Stomach (tissue), 9 donors: Measurements from ENCODE around the gene CSTF2T. TPM values are rescaled to one million over a fixed set of nuclear protein-coding genes. Genes with fewer than 3 reads are reported as not detected.

Source experiments
- DNase-seq, 2 donors: peaks; one replicate each; pipeline versions ENCODE4 v3.0.0 to v3.0.0-alpha.2; 2013 to 2019
- H3K27ac ChIP-seq, 5 donors: fragments of 200-600 bp in 4 of 5; sonication (generic) in 4 of 5; one replicate each; pipeline ENCODE4 v1.5.1; 2013 to 2019; ENCODE audit warnings: mild to moderate bottlenecking in 1 of 5, moderate library complexity in 1 of 5
- H3K27me3 ChIP-seq, 3 donors: fragments of 200-600 bp; sonication (generic); one replicate each; pipeline ENCODE4 v1.5.1; 2017 to 2019; ENCODE audit warnings: mixed run types in 1 of 3
- H3K36me3 ChIP-seq, 4 donors: fragments of 200-600 bp; sonication (generic); 1 replicate in 3 of 4; 2 replicates in 1 of 4; pipeline ENCODE4 v1.5.1; 2016 to 2019
- H3K4me1 ChIP-seq, 4 donors: fragments of 200-600 bp; sonication (generic); one replicate each; pipeline ENCODE4 v1.5.1; 2016 to 2019
- H3K4me3 ChIP-seq, 4 donors: fragments of 200-600 bp; sonication (generic) in 3 of 4; one replicate each; pipeline ENCODE4 v1.5.1; 2016 to 2019; ENCODE audit warnings: mild to moderate bottlenecking in 1 of 4
- H3K9me3 ChIP-seq, 4 donors: fragments of 200-600 bp; sonication (generic); one replicate each; pipeline ENCODE4 v1.5.1; 2016 to 2019
- CTCF ChIP-seq, 7 experiments: fragments of 450-650 bp in 4 of 7; fragments of 200-600 bp in 3 of 7; sonication (generic) in 3 of 7; IDR thresholded peaks; one replicate each; pipeline ENCODE4 v1.5.1; 2016 to 2019; ENCODE audit warnings: antibody characterized with exemption in 7 of 7, control low read depth in 2 of 7, mild to moderate bottlenecking in 1 of 7
- EP300 ChIP-seq: sonication (generic); formaldehyde crosslinking; IDR thresholded peaks from one replicate; pipeline ENCODE4 v1.6.1; 2017; ENCODE audit warnings: antibody characterized with exemption
- POLR2A ChIP-seq, 4 donors: fragments of 450-650 bp; IDR thresholded peaks; one replicate each; pipeline ENCODE4 v1.6.1; 2016; ENCODE audit warnings: antibody characterized with exemption in 4 of 4, control low read depth in 2 of 4, mild to moderate bottlenecking in 1 of 4, moderate library complexity in 1 of 4
- POLR2AphosphoS5 ChIP-seq, 3 donors: sonication (generic); formaldehyde crosslinking; IDR thresholded peaks; one replicate each; pipeline ENCODE4 v1.6.1; 2016; ENCODE audit warnings: antibody characterized with exemption in 3 of 3
- WGBS, 5 donors: extraction: QIAGEN DNeasy Blood & Tissue Kit in 3 of 5; methylation state at CpG; one replicate each; pipeline versions ENCODE4 v1.1.5 to v1.1.7; 2013 to 2018; 5-methylcytosine and 5-hydroxymethylcytosine counted together
- intact Hi-C: fragments of 100-400 bp; cut with DNase I; formaldehyde crosslinking; loops from one replicate; pipeline ENCODE4 v1.15.1; 2023; ENCODE audit warnings: low total_unique reads
- polyA plus RNA-seq, 3 donors: library from polyadenylated mRNA; stranded (reverse); fragments of 200-250 nt; gene quantifications; one replicate each; pipeline ENCODE4 v1.2.3, GENCODE V29; 2013
- total RNA-seq, 5 donors: library from RNA; depleted of rRNA; stranded (reverse); fragments of >200 nt; gene quantifications; one replicate each; pipeline versions ENCODE4 v1.1.0 to v1.2.3, GENCODE V29; 2014 to 2016
- donor health status: healthy with polysubstance abuse.
- donor health status: Bipolar disorder and iron deficiency.
- donor health status: healthy.

The CSTF2T gene
- total and polyA plus RNA-seq, 8 donors = 3.8 to 55.4 (median 8.7) TPM

DNA sequence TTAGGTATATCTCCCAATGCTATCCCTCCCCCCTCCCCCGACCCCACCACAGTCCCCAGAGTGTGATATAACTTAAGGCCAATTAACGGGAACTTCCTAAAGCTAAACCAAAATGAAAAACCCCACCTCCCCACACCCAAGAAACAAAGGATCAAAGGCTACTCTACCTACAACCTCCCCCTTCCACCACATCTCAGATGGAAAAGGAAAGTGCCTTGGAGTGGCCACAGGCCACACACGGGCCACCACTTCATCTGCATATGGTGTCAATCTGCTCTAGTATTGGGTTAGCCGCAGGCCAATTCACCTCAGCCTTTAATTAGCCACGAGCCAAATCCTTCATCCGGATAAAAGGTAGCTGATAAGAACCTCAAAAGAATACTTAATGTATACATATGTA is 19.6 kb downstream of the CSTF2T start:
- Histone ChIP-seq H3K4me1 (peaks cover 0 to 20% (median 10%) of the 10 kb centered on the region in 4 donors), H3K9me3 (no peaks in the 10 kb centered on the region), H3K4me3 (no peak overlapping the region), H3K36me3 (no peaks in the 10 kb centered on the region), H3K27ac (no peak overlapping the region), H3K27me3 (no peaks in the 10 kb centered on the region)
- WGBS, 5 donors = 37 to 72% (median 49%) methylated on average over 4 to 6 of the region's 6 CpGs
- intact Hi-C loops = no loop called here
- TF ChIP-seq POLR2AphosphoS5 (IDR thresholded peaks at IDR 0.05) (no peak), CTCF (IDR thresholded peaks at IDR 0.05) (no peak), EP300 (no peak), POLR2A (IDR thresholded peaks at IDR 0.05) (no peak)
- DNase-seq = no peak

DNA sequence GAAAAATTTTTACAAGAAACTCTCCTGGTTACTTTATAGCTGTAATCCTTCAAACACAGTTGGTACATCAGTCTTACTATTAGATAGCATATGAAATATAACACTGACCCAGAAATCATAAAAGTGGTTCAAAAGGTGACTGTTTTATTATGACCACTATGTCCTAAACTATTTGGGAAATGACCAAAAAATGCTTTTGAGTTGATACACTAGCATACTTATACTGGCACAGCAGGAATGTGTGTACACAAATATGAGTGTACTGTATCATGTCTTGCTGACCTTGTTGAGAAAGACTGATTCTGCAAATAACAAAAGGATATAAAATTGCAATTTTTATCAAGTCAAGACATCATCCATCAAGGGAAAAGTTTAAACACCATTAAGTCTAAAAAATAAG is 24.3 kb downstream of the CSTF2T start:
- Histone ChIP-seq H3K27ac (no peak overlapping the region), H3K4me3 (no peak overlapping the region), H3K27me3 (no peaks in the 10 kb centered on the region), H3K9me3 (peaks cover 0 to 10% (median 4%) of the 10 kb centered on the region in 4 donors), H3K4me1 (peaks cover 0 to 4% (median 2%) of the 10 kb centered on the region in 4 donors), H3K36me3 (no peaks in the 10 kb centered on the region)
- TF ChIP-seq POLR2AphosphoS5 (IDR thresholded peaks at IDR 0.05) (no peak), POLR2A (IDR thresholded peaks at IDR 0.05) (no peak), CTCF (IDR thresholded peaks at IDR 0.05) (no peak), EP300 (no peak)
- no peak for DNase-seq
- intact Hi-C loops = no loop called here

DNA sequence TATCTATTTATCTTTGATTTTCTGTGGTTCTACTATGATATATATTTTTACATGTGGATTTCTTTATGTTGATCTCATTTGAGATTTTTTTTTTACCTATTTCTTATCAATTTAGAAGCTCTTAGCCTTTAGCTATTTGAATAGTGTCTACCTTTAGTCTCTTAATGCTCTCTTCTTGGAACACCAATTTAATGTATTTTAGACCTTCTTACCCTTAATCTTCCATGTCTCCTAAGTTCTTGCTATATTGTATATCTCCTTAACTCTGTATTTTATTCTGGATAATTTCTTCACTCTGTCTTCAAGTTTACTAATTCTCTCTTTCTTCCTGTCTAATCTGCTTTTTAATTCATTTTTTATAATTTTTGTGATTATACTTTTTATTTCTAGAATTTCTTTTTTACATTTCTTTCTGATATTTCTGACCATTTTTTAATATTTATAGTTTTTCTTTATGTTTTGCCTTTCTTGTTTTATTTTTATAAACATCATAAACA is 27.3 kb downstream of the CSTF2T start:
- no peaks in the 10 kb centered on the region for H3K36me3 ChIP-seq
- peaks cover 0 to 10% (median 3%) of the 10 kb centered on the region in 4 donors for H3K4me1 ChIP-seq
- no peaks in the 10 kb centered on the region for H3K27me3 ChIP-seq
- no peak for TF ChIP-seq POLR2AphosphoS5 (IDR thresholded peaks at IDR 0.05)
- no peak for TF ChIP-seq POLR2A (IDR thresholded peaks at IDR 0.05)
- TF ChIP-seq EP300 = no peak
- no peak for TF ChIP-seq CTCF (IDR thresholded peaks at IDR 0.05)
- H3K4me3 ChIP-seq = no peak overlapping the region
- intact Hi-C loops = no loop called here
- H3K9me3 ChIP-seq = peaks cover 0 to 10% (median 4%) of the 10 kb centered on the region in 4 donors
- DNase-seq = no peak
- H3K27ac ChIP-seq = no peak overlapping the region

GRCh38 chr10:51669041-51669440 is 30.4 kb downstream of the CSTF2T start:
- Histone ChIP-seq H3K36me3 (no peaks in the 10 kb centered on the region), H3K4me3 (no peak overlapping the region), H3K27ac (no peak overlapping the region), H3K4me1 (peaks cover 0 to 10% (median 3%) of the 10 kb centered on the region in 4 donors), H3K27me3 (no peaks in the 10 kb centered on the region), H3K9me3 (peaks cover 0 to 10% (median 4%) of the 10 kb centered on the region in 4 donors)
- no peak for DNase-seq
- no peak for TF ChIP-seq POLR2A (IDR thresholded peaks at IDR 0.05)
- TF ChIP-seq EP300 = no peak
- no peak for TF ChIP-seq CTCF (IDR thresholded peaks at IDR 0.05)
- TF ChIP-seq POLR2AphosphoS5 (IDR thresholded peaks at IDR 0.05) = no peak
- 92 to 96% (median 95%) methylated on average over 5 of the region's 5 CpGs for WGBS, 5 donors
- intact Hi-C loops = no loop called here
